ENCODE results near the gene LRRC56.

Gene LRRC56

GRCh38 chr11:598005-598680, 60.8 kb downstream of the LRRC56 start:
- DNase-seq (ENCODE audit: low read depth in 3 of 3): no peak

GRCh38 chr11:601573-602245, 64.4 kb downstream of the LRRC56 start:
- DNase-seq (ENCODE audit: low read depth in 3 of 3): no peak

DNA sequence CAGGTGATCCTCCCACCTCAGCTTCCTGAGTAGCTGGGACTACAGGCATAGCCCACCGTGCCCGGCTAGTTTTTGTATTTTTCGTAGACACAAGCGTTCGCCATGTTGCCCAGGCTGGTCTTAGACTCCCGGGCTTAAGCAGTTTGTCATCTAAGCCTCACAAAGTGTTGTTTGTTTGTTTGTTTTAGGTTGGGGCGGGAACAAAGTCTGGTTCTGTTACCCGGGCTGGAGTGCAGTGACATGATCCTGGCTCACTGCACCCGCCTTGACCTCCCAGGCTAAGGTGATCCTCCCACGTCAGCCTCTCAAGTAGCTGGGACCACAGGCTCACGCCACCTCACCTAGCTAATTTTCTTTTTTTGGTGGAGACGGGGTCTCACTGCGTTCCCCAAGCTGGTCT, 65.8 kb downstream of the LRRC56 start:
- DNase-seq (ENCODE audit: low read depth in 3 of 3): no peak
